ENCODE results near the gene RERE.

The RERE gene

GRCh38 chr1:8337776-8338525 lies 479.5 kb downstream of the RERE start:
- DNase-seq = no peak

GRCh38 chr1:8335246-8335645 lies 482.2 kb downstream of the RERE start:
- no peak for DNase-seq

GRCh38 chr1:8334106-8334851 lies 483.2 kb downstream of the RERE start:
- no peak for DNase-seq

- no peak for DNase-seq
Observed at GRCh38 chr1:8333246-8333987, 484.0 kb downstream of the RERE start.

- DNase-seq = no peak
Observed at GRCh38 chr1:8332806-8333205, 484.6 kb downstream of the RERE start.

GRCh38 chr1:8330271-8331125 lies 486.9 kb downstream of the RERE start:
- no peak for DNase-seq

- DNase-seq = no peak
Observed at GRCh38 chr1:8329858-8330257, 487.6 kb downstream of the RERE start.

- DNase-seq = no peak
Observed at GRCh38 chr1:8329439-8329838, 488.0 kb downstream of the RERE start.

GRCh38 chr1:8328271-8328670 lies 489.2 kb downstream of the RERE start:
- no peak for DNase-seq

GRCh38 chr1:8326265-8326664 lies 491.2 kb downstream of the RERE start:
- DNase-seq = no peak

GRCh38 chr1:8325771-8326170 lies 491.7 kb downstream of the RERE start:
- no peak for DNase-seq

- DNase-seq = no peak
Observed at GRCh38 chr1:8324176-8324810, 493.1 kb downstream of the RERE start.

- no peak for DNase-seq
Observed at GRCh38 chr1:8323706-8324105, 493.7 kb downstream of the RERE start.

- no peak for DNase-seq
Observed at GRCh38 chr1:8321612-8322011, 495.8 kb downstream of the RERE start.

- no peak for DNase-seq
Observed at GRCh38 chr1:8318436-8318835, 499.0 kb downstream of the RERE start.

GRCh38 chr1:8317647-8318381 lies 499.6 kb downstream of the RERE start, which contains the start of gene SLC45A1:
Gene SLC45A1 (plus strand): TSS chr1:8318114. CDS start chr1:8324330, 6,216 bp downstream.
- DNase-seq = no peak

- DNase-seq = no peak
Observed at GRCh38 chr1:8315573-8316475, 501.6 kb downstream of the RERE start.

GRCh38 chr1:8314346-8315280 lies 502.8 kb downstream of the RERE start:
- peak; percentile 41 for DNase-seq

- no peak for DNase-seq
Observed at GRCh38 chr1:8313231-8313630, 504.2 kb downstream of the RERE start.

Data from NCI-H774 (cell line).